A549 treated with AZD9567 at 1 μM for 4 hours (cell line): ENCODE data around the gene PLSCR5. TPM values are rescaled to one million over a fixed set of nuclear protein-coding genes. Genes with fewer than 3 reads are reported as not detected.

Experiments used
- total RNA-seq: library from RNA; stranded (reverse); fragments of 200-300 nt; extraction: Qiagen RNA extraction; gene quantifications from 5 replicates; pipeline ENCODE4 v1.2.3, GENCODE V29; 2022; ENCODE audit not compliant: insufficient read depth

Gene PLSCR5, protein sequence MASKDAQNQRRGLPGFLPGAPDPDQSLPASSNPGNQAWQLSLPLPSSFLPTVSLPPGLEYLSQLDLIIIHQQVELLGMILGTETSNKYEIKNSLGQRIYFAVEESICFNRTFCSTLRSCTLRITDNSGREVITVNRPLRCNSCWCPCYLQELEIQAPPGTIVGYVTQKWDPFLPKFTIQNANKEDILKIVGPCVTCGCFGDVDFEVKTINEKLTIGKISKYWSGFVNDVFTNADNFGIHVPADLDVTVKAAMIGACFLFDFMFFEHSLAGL
- not detected in 5 replicates for total RNA-seq

DNA sequence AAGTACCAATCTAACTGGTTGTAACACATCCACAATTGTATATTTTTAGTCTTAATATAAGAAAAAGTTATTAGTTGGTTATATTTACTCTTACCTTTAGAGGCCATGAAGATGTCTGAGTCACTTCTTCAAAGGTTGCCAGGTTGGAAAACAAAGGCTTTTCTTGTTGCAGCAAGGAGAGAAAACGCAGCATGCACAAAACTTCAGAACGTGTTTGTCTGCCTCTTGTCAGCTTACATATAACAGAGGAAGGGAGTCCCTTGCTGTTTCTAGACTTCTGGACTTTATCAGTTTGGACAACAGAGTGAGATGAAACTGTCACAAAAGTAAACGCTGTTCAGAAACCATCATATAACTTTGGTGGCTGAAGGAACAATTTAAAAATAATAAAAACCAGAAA is at the start of gene PLSCR5:
PLSCR5 (minus strand) TSS at position 241 of the 400 bp plus-strand sequence; CDS start at position 107, 134 bp downstream.

DNA sequence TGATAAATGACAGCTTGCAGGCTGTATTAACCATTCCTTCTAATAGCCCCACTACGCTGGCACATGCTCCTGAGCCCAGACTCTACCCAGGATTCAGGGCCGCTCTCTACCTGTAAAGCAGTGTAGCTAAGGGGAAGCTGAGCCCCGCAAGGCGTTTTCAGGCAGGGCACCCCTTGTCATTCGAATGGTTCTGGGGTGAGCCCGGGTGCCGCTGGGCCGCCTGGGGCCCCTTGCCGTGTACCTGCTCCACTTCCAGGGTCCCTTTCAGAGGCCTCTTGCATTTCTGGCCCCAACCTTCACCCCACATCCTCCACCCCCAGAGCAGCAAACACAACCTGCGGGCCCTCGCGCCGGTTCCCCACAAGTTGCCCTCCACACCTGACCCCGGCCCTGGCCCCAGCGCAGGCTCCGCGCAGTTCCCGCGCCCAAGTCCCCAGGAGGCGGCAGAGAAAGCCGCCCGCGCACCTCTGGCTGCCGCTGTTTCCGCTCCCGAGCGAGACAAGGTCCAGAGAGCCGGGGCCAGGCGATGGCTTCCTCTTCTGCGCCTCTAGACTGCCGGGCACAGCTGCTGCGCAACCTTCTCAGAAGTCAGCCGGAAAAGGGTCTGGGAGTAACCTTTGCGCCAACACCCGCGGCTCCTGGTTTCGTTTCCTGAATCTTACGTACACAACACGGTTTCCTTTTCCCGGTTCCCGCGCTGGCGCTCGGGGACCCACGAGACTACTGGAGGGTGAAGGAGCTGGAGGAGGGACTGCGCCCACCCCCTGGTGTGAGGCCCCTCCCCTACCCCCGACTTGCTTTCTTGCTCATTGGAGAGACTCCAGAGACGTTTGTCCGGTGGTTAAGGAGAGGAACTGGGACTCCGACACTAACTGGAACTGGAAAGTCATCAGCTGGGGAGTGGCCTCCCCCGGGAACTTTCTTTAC is 60.9 kb downstream of the PLSCR5 start, which contains the start of gene PLSCR1:
PLSCR1 (minus strand) TSS at position 606 of the 927 bp plus-strand sequence. CDS start 8,055 bp downstream, outside the sequence.

Other genes starting within 250 kb of the PLSCR5 start
- gene PLSCR2, start 135.8 kb downstream of the PLSCR5 start, total RNA-seq, result 0.08 TPM in 1 of 5 replicates, not detected in the others
- gene PLSCR1, start 60.7 kb downstream of the PLSCR5 start, total RNA-seq, result 42.1 to 56.5 TPM (median 42.8 TPM) in 5 replicates